OCI-LY7 (cell line): ENCODE results near the gene ASB1. TPM values are rescaled to one million over a fixed set of nuclear protein-coding genes. Genes with fewer than 3 reads are reported as not detected.

Experiments
- Bru-seq: library from RNA; stranded (reverse); fragments of 400-500 nt; gene quantifications from one replicate; lab custom pipeline; 2021; lab: Mats Ljungman, UMichigan
- BruChase-seq, 2 experiments: library from RNA; stranded (reverse); fragments of 400-500 nt; gene quantifications; one replicate each; lab custom pipeline; 2021; lab: Mats Ljungman, UMichigan
- BruUV-seq: library from RNA; stranded (reverse); fragments of 400-500 nt; replicated peaks from 2 replicates; lab custom pipeline; 2021; lab: Mats Ljungman, UMichigan
- CTCF ChIA-PET: fragments of 300-600 bp; sonication (Branson Sonifier 250); formaldehyde crosslinking; loops from one replicate; lab custom pipeline; 2022; ENCODE audit warnings: antibody characterized with exemption; ENCODE audit not compliant: unreplicated experiment; lab: Charles Lee
- POLR2A ChIA-PET: fragments of 300-600 bp; sonication (Branson Sonifier 250); formaldehyde crosslinking; loops from one replicate; lab custom pipeline; 2022; ENCODE audit warnings: antibody characterized with exemption; lab: Charles Lee
- DNase-seq: peaks from one replicate; pipeline ENCODE4 v3.0.0-alpha.2; 2015; ENCODE audit warnings: low spot score
- H2AFZ ChIP-seq: fragments of 200-600 bp; sonication (generic), shearing (Covaris generic); 2 replicates; pipeline ENCODE4 v1.6.1; 2014; ENCODE audit warnings: mild to moderate bottlenecking, antibody characterized with exemption, low read length, moderate library complexity
- H3K27ac ChIP-seq: fragments of 200-600 bp; sonication (generic); 2 replicates; pipeline ENCODE4 v1.5.1; 2014; ENCODE audit warnings: mixed run types, low read depth, mild to moderate bottlenecking, moderate library complexity, low read length, inconsistent platforms; ENCODE audit not compliant: poor library complexity, severe bottlenecking
- H3K36me3 ChIP-seq: fragments of 200-600 bp; sonication (generic); 2 replicates; pipeline ENCODE4 v1.6.1; 2014; ENCODE audit warnings: mild to moderate bottlenecking, antibody characterized with exemption, low read length, moderate library complexity, mixed read lengths; ENCODE audit not compliant: insufficient read depth
- H3K4me1 ChIP-seq: fragments of 200-600 bp; sonication (generic); 2 replicates; pipeline ENCODE4 v1.5.1; 2014; ENCODE audit warnings: mild to moderate bottlenecking, low read length; ENCODE audit not compliant: insufficient read depth, poor library complexity, severe bottlenecking
- H3K4me2 ChIP-seq: fragments of 200-600 bp; sonication (generic); 2 replicates; pipeline ENCODE4 v1.6.1; 2014; ENCODE audit warnings: mild to moderate bottlenecking, low read length
- H3K4me3 ChIP-seq: fragments of 200-600 bp; sonication (generic); 2 replicates; pipeline ENCODE4 v1.5.1; 2014; ENCODE audit warnings: mild to moderate bottlenecking, low read depth, low read length; ENCODE audit not compliant: poor library complexity, severe bottlenecking
- H3K79me2 ChIP-seq: fragments of 200-600 bp; sonication (generic); 2 replicates; pipeline ENCODE4 v1.6.1; 2016; ENCODE audit warnings: low read depth, mild to moderate bottlenecking, low read length, moderate library complexity, mixed read lengths; ENCODE audit not compliant: insufficient read depth
- H3K9me2 ChIP-seq: fragments of 200-600 bp; sonication (generic); 2 replicates; pipeline ENCODE4 v1.6.1; 2016; ENCODE audit warnings: mild to moderate bottlenecking, low read length, mixed read lengths; ENCODE audit not compliant: insufficient read depth
- H3K9me3 ChIP-seq: fragments of 200-600 bp; sonication (generic); 2 replicates; pipeline ENCODE4 v1.6.1; 2014; ENCODE audit warnings: mild to moderate bottlenecking, mixed run types, low read length, mixed read lengths
- H4K20me1 ChIP-seq: fragments of 200-600 bp; sonication (generic); 2 replicates; pipeline ENCODE4 v1.6.1; 2014; ENCODE audit warnings: mild to moderate bottlenecking, antibody characterized with exemption, low read length, moderate library complexity, mixed read lengths; ENCODE audit not compliant: insufficient read depth
- EZH2phosphoT487 ChIP-seq: fragments of 200-600 bp; sonication (generic); IDR thresholded peaks from 2 replicates; pipeline ENCODE4 v1.6.1; 2018; ENCODE audit warnings: low read depth, borderline replicate concordance, mild to moderate bottlenecking, mixed run types, antibody characterized with exemption, low read length, moderate library complexity, mixed read lengths
- intact Hi-C: fragments of 100-400 bp; cut with micrococcal nuclease; formaldehyde crosslinking; loops from one replicate; pipeline ENCODE4 v1.10.0; 2022; ENCODE audit not compliant: unreplicated experiment
- long read RNA-seq: library from polyadenylated mRNA; stranded (forward); transcript quantifications from one replicate; pipeline ENCODE4 v2.0.0, GENCODE V29; 2022
- total RNA-seq, 2 experiments: library from RNA; depleted of rRNA in 1 of 2; stranded (reverse); fragments of >200 nt in 1 of 2; shearing (Covaris generic) in 1 of 2; gene quantifications; 2 replicates each; pipeline ENCODE4 v1.2.3, GENCODE V29; 2014 to 2022
- TF ChIP-seq, protein P1 (sequence below): fragments of 200-600 bp; sonication (generic); conservative IDR thresholded peaks from 2 replicates; pipeline ENCODE4 v1.5.1; 2014; ENCODE audit warnings: mild to moderate bottlenecking, antibody characterized with exemption, low read length, moderate library complexity, mixed read lengths

ASB1 gene, protein sequence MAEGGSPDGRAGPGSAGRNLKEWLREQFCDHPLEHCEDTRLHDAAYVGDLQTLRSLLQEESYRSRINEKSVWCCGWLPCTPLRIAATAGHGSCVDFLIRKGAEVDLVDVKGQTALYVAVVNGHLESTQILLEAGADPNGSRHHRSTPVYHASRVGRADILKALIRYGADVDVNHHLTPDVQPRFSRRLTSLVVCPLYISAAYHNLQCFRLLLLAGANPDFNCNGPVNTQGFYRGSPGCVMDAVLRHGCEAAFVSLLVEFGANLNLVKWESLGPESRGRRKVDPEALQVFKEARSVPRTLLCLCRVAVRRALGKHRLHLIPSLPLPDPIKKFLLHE
- total RNA-seq (2014; rRNA removed; shearing (Covaris generic)) (18.0 and 19.4 TPM in 2 replicates), total RNA-seq (2022) (37.7 and 49.6 TPM in 2 replicates), Bru-seq, nascent RNA (percentile 74 among the genes with signal in this experiment), BruChase-seq, experiment 1, labeled RNA remaining after a 6-hour chase (percentile 79 among the genes with signal in this experiment), BruChase-seq, experiment 2, labeled RNA remaining after a 2-hour chase (percentile 86 among the genes with signal in this experiment)
- long read RNA-seq, full-length matches to known transcripts = 19 of 38 reads
- long read RNA-seq, partial matches to known transcripts = 1 of 38 reads
- long read RNA-seq, other reads (novel, unspliced or antisense) = 18 of 38 reads

DNA sequence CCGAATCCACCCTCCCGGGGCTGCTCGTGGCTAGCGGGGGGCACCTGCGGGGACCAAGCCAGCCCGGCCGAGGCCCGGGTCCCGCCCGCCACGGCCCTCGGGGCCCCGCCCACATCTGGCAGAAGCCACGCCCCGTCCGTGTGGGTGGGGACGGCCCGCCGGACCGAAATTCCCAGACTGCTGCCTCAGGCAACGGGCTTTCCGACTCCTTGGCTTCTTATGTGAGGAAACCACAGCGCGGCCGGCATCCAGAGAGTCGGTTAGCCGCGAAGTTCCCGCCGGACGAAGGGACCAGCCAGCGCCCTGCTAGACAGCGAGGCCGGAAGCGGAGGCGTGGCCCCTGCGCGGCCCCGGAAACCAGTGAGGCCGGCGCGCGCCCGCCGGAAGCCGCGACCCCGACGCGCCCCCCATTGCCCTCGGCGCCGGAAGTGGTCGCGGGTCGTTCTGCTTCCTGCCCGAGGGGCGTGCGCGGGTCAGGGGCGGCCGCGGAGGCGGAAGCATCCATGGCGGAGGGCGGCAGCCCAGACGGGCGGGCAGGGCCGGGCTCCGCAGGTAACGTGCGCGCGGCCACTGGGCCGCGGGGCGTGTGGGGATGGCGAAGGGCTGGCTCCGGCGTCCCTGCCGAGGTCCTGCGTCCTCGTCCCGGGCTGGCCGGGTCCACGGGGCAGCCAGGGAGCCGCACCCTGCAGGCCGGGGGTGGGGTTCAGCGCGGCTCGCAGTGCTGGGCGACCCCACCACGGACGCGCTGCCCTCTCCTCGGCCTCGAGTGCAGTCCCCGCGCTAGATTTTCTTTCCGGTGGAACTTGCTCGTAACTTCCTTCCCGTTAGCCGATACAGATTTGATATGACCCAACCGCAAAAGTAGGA is at the start of gene ASB1:
Gene ASB1 (plus strand): TSS at position 360 of the 867 bp plus-strand sequence. CDS start 144 bp downstream, at position 504.
- POLR2A ChIA-PET = interaction anchor here (0.7 to 1.0 kb wide), 2 partner anchors 14 to 1342 kb away, joined by 3 read pairs; no protein-coding TSS in a partner anchor
- TF ChIP-seq, protein P1, sequence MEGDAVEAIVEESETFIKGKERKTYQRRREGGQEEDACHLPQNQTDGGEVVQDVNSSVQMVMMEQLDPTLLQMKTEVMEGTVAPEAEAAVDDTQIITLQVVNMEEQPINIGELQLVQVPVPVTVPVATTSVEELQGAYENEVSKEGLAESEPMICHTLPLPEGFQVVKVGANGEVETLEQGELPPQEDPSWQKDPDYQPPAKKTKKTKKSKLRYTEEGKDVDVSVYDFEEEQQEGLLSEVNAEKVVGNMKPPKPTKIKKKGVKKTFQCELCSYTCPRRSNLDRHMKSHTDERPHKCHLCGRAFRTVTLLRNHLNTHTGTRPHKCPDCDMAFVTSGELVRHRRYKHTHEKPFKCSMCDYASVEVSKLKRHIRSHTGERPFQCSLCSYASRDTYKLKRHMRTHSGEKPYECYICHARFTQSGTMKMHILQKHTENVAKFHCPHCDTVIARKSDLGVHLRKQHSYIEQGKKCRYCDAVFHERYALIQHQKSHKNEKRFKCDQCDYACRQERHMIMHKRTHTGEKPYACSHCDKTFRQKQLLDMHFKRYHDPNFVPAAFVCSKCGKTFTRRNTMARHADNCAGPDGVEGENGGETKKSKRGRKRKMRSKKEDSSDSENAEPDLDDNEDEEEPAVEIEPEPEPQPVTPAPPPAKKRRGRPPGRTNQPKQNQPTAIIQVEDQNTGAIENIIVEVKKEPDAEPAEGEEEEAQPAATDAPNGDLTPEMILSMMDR = no peak
- no peak for TF ChIP-seq EZH2phosphoT487
- Histone ChIP-seq H3K79me2 (peaks cover 43% of the 10 kb centered on the region), H4K20me1 (no peaks in the 10 kb centered on the region), H3K4me3 (peak within 1 kb of the TSS; percentile 94), H3K4me2 (peak within 1 kb of the TSS; percentile 83), H3K27ac (peak within 1 kb of the TSS; percentile 70), H3K9me2 (no peaks in the 10 kb centered on the region), H2AFZ (peak within 1 kb of the TSS; percentile 86), H3K4me1 (peaks cover 21% of the 10 kb centered on the region), H3K36me3 (peaks cover 25% of the 10 kb centered on the region), H3K9me3 (no peaks in the 10 kb centered on the region)
- CTCF ChIA-PET = no interaction called here
- DNase-seq = peak; percentile 93
- intact Hi-C loops = loop anchor here (2.0 to 5.0 kb wide), 2 partner anchors 138 to 184 kb away; partner anchors contain the start of genes HES6 and PER2
- no TSS peak for BruUV-seq

DNA sequence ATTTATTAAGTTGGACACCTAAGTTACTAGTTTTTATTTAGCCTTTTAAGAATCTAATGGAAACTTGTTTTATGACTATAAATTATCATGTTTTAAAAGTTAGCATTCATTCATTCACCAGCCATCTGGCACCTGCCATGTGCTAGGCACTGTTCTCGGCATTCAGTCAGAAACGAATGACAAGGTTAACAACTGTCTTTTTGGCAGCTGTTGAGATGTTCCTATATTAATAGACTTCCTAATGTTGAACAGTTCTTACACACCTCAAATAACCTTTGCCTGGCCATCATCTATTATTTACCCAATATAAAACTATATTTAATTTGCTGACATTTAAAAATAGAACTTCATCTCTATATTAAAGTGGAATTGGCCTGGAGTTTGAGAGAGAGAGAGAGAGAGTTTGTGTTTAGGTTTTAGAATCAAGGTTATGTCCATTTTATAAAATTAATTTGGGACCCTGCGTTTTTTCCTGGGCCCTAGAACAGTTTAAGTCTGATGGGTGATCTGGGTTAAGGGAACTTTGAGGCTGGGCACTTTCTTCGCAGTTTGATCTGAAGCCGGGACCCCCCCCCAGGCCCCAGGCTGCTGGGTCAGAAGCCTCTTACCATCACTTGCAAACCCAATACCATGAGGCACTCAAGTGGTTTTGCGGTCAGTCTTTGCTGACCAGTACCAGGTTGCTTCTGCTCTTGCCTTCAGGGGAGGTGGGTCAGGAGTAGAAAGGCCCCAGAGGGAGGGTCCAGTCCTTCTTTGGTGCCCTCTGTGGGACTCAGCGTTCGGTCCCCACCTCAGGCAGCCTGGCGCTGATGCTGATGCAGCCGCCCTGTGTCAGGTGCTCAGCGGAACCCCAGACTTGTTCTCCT is 48.3 kb upstream of the ASB1 start:
- H3K4me2 ChIP-seq = no peak overlapping the region
- intact Hi-C loops = no loop called here
- no peaks in the 10 kb centered on the region for H4K20me1 ChIP-seq
- TF ChIP-seq, protein P1 = no peak
- no peak for TF ChIP-seq EZH2phosphoT487
- no peak overlapping the region for H3K27ac ChIP-seq
- ChIA-PET POLR2A (no interaction called here), CTCF (no interaction called here)
- H3K9me2 ChIP-seq = no peaks in the 10 kb centered on the region
- no peak for DNase-seq
- no peak overlapping the region for H3K4me3 ChIP-seq
- no peaks in the 10 kb centered on the region for H3K9me3 ChIP-seq
- no peaks in the 10 kb centered on the region for H3K79me2 ChIP-seq
- H3K36me3 ChIP-seq = no peaks in the 10 kb centered on the region
- BruUV-seq = no TSS peak
- no peak overlapping the region for H2AFZ ChIP-seq
- H3K4me1 ChIP-seq = no peaks in the 10 kb centered on the region
